ENCODE data around the gene AQP12B.

DNA sequence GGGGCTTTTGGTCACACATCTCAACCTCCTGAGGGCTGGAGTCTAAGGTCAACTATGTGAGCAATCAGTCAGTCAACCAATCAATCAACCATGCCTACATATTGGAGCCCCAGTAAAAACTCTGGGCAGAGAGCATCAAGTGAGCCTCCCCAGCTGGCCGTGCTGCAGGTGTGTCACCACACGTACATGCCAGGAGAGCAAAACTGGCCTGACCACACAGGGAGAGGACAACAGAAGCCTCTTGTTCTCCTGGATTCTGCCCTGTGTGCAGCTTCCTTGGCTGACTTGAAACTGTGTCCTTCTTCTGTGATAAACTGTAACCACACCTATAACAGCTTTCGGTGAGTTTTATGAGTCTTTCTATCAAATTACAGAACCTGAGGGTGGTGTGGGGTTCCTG, 31.5 kb downstream of the AQP12B start:
- TF ChIP-seq POLR2A (IDR thresholded peaks at IDR 0.05; ENCODE audit: low read length) (no peak), GATA1 (IDR thresholded peaks at IDR 0.05; ENCODE audit: low read depth, low read length) (no peak)
